HG03439 (cell line): ENCODE measurements around the gene MEF2A.
"Not testable (repeated sequence)": the region's sequence is repeated elsewhere in the genome, so short reads cannot be mapped to it uniquely, and the experiment has no call there.

ENCODE experiments used
- ATAC-seq: cut with Tn5 transposase; IDR thresholded peaks from one replicate; pipeline ENCODE4 v1.9.1; 2021; ENCODE audit warnings: mild to moderate bottlenecking, moderate library complexity; ENCODE audit not compliant: unreplicated experiment

The MEF2A gene

GRCh38 chr15:99635794-99636193 is 70.0 kb downstream of the MEF2A start:
- peak; percentile 63 for ATAC-seq

- no peak for ATAC-seq
These were observed 79.2 kb downstream of the MEF2A start for GRCh38 chr15:99644913-99645542.

GRCh38 chr15:99645543-99645935 is 79.8 kb downstream of the MEF2A start:
- ATAC-seq: no peak

GRCh38 chr15:99645951-99646350 is 80.2 kb downstream of the MEF2A start:
- no peak for ATAC-seq

- ATAC-seq: no peak
These were observed 85.4 kb downstream of the MEF2A start for GRCh38 chr15:99651023-99651807.

GRCh38 chr15:99656205-99656604 is 90.4 kb downstream of the MEF2A start:
- no peak for ATAC-seq

- ATAC-seq: no peak
These were observed 92.2 kb downstream of the MEF2A start for GRCh38 chr15:99657996-99658395.

GRCh38 chr15:99662903-99663302 is 97.1 kb downstream of the MEF2A start:
- no peak for ATAC-seq

GRCh38 chr15:99666073-99666472 is 100.3 kb downstream of the MEF2A start:
- not testable (repeated sequence) for ATAC-seq

- ATAC-seq: no peak
These were observed 102.9 kb downstream of the MEF2A start for GRCh38 chr15:99668533-99669182.

- no peak for ATAC-seq
These were observed 103.5 kb downstream of the MEF2A start for GRCh38 chr15:99669250-99669649.

- no peak for ATAC-seq
These were observed 106.3 kb downstream of the MEF2A start for GRCh38 chr15:99671926-99672635.

GRCh38 chr15:99673111-99673510 is 107.3 kb downstream of the MEF2A start:
- ATAC-seq: no peak

GRCh38 chr15:99674279-99674678 is 108.5 kb downstream of the MEF2A start:
- no peak for ATAC-seq

GRCh38 chr15:99677540-99678134 is 111.9 kb downstream of the MEF2A start:
- ATAC-seq: no peak

- ATAC-seq: no peak
These were observed 114.5 kb downstream of the MEF2A start for GRCh38 chr15:99680276-99680675.

- no peak for ATAC-seq
These were observed 116.2 kb downstream of the MEF2A start for GRCh38 chr15:99681990-99682389.

GRCh38 chr15:99682455-99682854 is 116.7 kb downstream of the MEF2A start:
- ATAC-seq: no peak

GRCh38 chr15:99683000-99683670 is 117.4 kb downstream of the MEF2A start:
- no peak for ATAC-seq

- no peak for ATAC-seq
These were observed 120.5 kb downstream of the MEF2A start for GRCh38 chr15:99686290-99686689.
